ENCODE results near the gene LSM7. TPM values are rescaled to one million over a fixed set of nuclear protein-coding genes. Genes with fewer than 3 reads are reported as not detected.

The LSM7 gene
- total and polyA plus RNA-seq, 7 donors, result 51.5 to 427 (median 139) TPM

- Histone ChIP-seq H3K36me3 (no peaks in the 10 kb centered on the region), H3K4me1 (peaks cover 0 to 18% (median 16%) of the 10 kb centered on the region in 4 donors), H3K27ac (no peak overlapping the region), H3K4me3 (no peak overlapping the region), H3K9me3 (no peaks in the 10 kb centered on the region), H3K27me3 (peaks cover 25 to 90% (median 72%) of the 10 kb centered on the region in 3 donors)
- no peak for DNase-seq
- 67 to 69% methylated on average over 19 of the region's 19 CpGs for WGBS, 2 donors
- TF ChIP-seq POLR2AphosphoS5 (IDR thresholded peaks at IDR 0.05) (no peak), POLR2A (IDR thresholded peaks at IDR 0.05) (no peak), CTCF (IDR thresholded peaks at IDR 0.05) (no peak), EP300 (IDR thresholded peaks at IDR 0.05) (no peak)
- intact Hi-C loops (cut with DNase I), result no loop called here
Measured at GRCh38 chr19:2306281-2306806, 22.0 kb downstream of the LSM7 start.

- Histone ChIP-seq H3K27me3 (peaks cover 22 to 89% (median 65%) of the 10 kb centered on the region in 3 donors), H3K9me3 (no peaks in the 10 kb centered on the region), H3K36me3 (no peaks in the 10 kb centered on the region), H3K4me1 (peaks cover 0 to 18% (median 16%) of the 10 kb centered on the region in 4 donors), H3K4me3 (no peak overlapping the region), H3K27ac (no peak overlapping the region)
- DNase-seq, result no peak
- no peak for TF ChIP-seq CTCF (IDR thresholded peaks at IDR 0.05)
- TF ChIP-seq POLR2AphosphoS5 (IDR thresholded peaks at IDR 0.05), result no peak
- TF ChIP-seq EP300 (IDR thresholded peaks at IDR 0.05), result no peak
- no peak for TF ChIP-seq POLR2A (IDR thresholded peaks at IDR 0.05)
- intact Hi-C loops (cut with DNase I), result no loop called here
- 74 to 84% methylated on average over 19 of the region's 19 CpGs for WGBS, 2 donors
Measured at GRCh38 chr19:2305452-2306280, 22.7 kb downstream of the LSM7 start.

GRCh38 chr19:2303211-2303798 is 25.1 kb downstream of the LSM7 start:
- Histone ChIP-seq H3K27me3 (peaks cover 21 to 65% (median 46%) of the 10 kb centered on the region in 3 donors), H3K4me3 (no peak overlapping the region), H3K4me1 (peaks cover 0 to 16% (median 15%) of the 10 kb centered on the region in 4 donors), H3K27ac (no peak overlapping the region), H3K36me3 (no peaks in the 10 kb centered on the region), H3K9me3 (no peaks in the 10 kb centered on the region)
- intact Hi-C loops (cut with DNase I), result no loop called here
- WGBS, 2 donors, result 72 to 77% methylated on average over 26 of the region's 26 CpGs
- no peak for DNase-seq
- no peak for TF ChIP-seq POLR2AphosphoS5 (IDR thresholded peaks at IDR 0.05)

GRCh38 chr19:2302319-2303210 is 25.8 kb downstream of the LSM7 start:
- intact Hi-C loops (cut with DNase I), result no loop called here
- TF ChIP-seq POLR2AphosphoS5 (IDR thresholded peaks at IDR 0.05) (peak in 1 of 4 donors; percentile 38), CTCF (IDR thresholded peaks at IDR 0.05) (no peak), POLR2A (IDR thresholded peaks at IDR 0.05) (no peak)
- H3K4me3 ChIP-seq, result no peak overlapping the region
- 17% methylated on average over 62 of the region's 62 CpGs for WGBS, 2 donors
- no peak overlapping the region for H3K27ac ChIP-seq
- peaks cover 16 to 59% (median 41%) of the 10 kb centered on the region in 3 donors for H3K27me3 ChIP-seq
- peaks cover 0 to 12% (median 10%) of the 10 kb centered on the region in 4 donors for H3K4me1 ChIP-seq
- DNase-seq, result peak; percentile 79
- H3K36me3 ChIP-seq, result no peaks in the 10 kb centered on the region
- no peaks in the 10 kb centered on the region for H3K9me3 ChIP-seq
